Heart left ventricle (tissue), 16 donors: ENCODE results near the gene PIP5K1B. TPM values are rescaled to one million over a fixed set of nuclear protein-coding genes. Genes with fewer than 3 reads are reported as not detected.

Experiments
- ATAC-seq, 4 donors: fragments of 200-7000 bp; cut with Tn5 transposase; one replicate each; pipeline ENCODE4 v1.9.1; 2020 to 2022; ENCODE audit warnings: moderate library complexity in 4 of 4, mild to moderate bottlenecking in 3 of 4, moderate number of reproducible peaks in 1 of 4
- DNase-seq, 5 donors: peaks; one replicate each; pipeline ENCODE4 v3.0.0-alpha.2; 2020
- H3K27ac ChIP-seq, 12 donors: fragments of 200-600 bp; sonication (generic) in 4 of 12; one replicate each; pipeline versions ENCODE4 v1.5.0 to v1.8.0; 2016 to 2022; ENCODE audit warnings: mild to moderate bottlenecking in 2 of 12
- H3K27me3 ChIP-seq, 9 donors: fragments of 200-600 bp; sonication (generic) in 2 of 9; one replicate each; pipeline versions ENCODE4 v1.5.1 to v1.8.0; 2016 to 2022; ENCODE audit warnings: mild to moderate bottlenecking in 3 of 9
- H3K36me3 ChIP-seq, 9 donors: fragments of 200-600 bp; sonication (generic) in 2 of 9; one replicate each; pipeline versions ENCODE4 v1.5.0 to v1.8.0; 2018 to 2022; ENCODE audit warnings: mild to moderate bottlenecking in 2 of 9
- H3K4me1 ChIP-seq, 12 donors: fragments of 200-600 bp; sonication (generic) in 4 of 12; one replicate each; pipeline versions ENCODE4 v1.5.0 to v1.8.0; 2016 to 2022; ENCODE audit warnings: mild to moderate bottlenecking in 3 of 12
- H3K4me3 ChIP-seq, 12 donors: fragments of 200-600 bp; sonication (generic) in 4 of 12; one replicate each; pipeline versions ENCODE4 v1.5.0 to v1.8.0; 2017 to 2022; ENCODE audit warnings: mild to moderate bottlenecking in 9 of 12, moderate library complexity in 4 of 12
- H3K9me3 ChIP-seq, 12 donors: fragments of 200-600 bp; sonication (generic) in 4 of 12; one replicate each; pipeline versions ENCODE4 v1.5.0 to v1.8.0; 2016 to 2022; ENCODE audit warnings: mild to moderate bottlenecking in 1 of 12
- CTCF ChIP-seq, 12 donors: fragments of 200-600 bp; sonication (generic) in 4 of 12; IDR thresholded peaks; one replicate each; pipeline versions ENCODE4 v1.5.0 to v1.8.0; 2018 to 2022; ENCODE audit warnings: antibody characterized with exemption in 12 of 12, mild to moderate bottlenecking in 5 of 12
- POLR2A ChIP-seq, 2 donors: fragments of 450-650 bp; IDR thresholded peaks; one replicate each; pipeline ENCODE4 v1.6.1; 2017; ENCODE audit warnings: antibody characterized with exemption in 2 of 2, mild to moderate bottlenecking in 2 of 2, moderate library complexity in 2 of 2
- WGBS, 4 donors: extraction: QIAGEN DNeasy Blood & Tissue Kit in 2 of 4; methylation state at CpG; one replicate each; pipeline versions ENCODE4 v1.1.5 to v1.1.7; 2013 to 2018; 5-methylcytosine and 5-hydroxymethylcytosine counted together
- intact Hi-C, 10 donors: fragments of 100-400 bp; cut with DNase I; formaldehyde crosslinking; loops; one replicate each; pipeline versions ENCODE4 v1.11.1 to v1.14.2; 2022
- polyA plus RNA-seq, 2 donors: library from polyadenylated mRNA; stranded (reverse); fragments of 200-250 nt; gene quantifications; one replicate each; pipeline ENCODE4 v1.2.3, GENCODE V29; 2013
- total RNA-seq, 9 donors: library from RNA; depleted of rRNA in 2 of 9; stranded (reverse); fragments of >200 nt in 2 of 9; fragmentation: NEBNext Ultra II Directional in 3 of 9; extraction: Animal tissue kit (Norgen Biotek cat#: 25700) in 3 of 9; gene quantifications; one replicate each; pipeline versions ENCODE4 v1.1.0 to v1.2.4, GENCODE V29; 2016 to 2023
- donor health status: ischemic (EF 13 %, LVEDD 7.1; RV severe dilation, severe dysfunction).
- donor health status: healthy with polysubstance abuse.
- donor health status: DM: no; HTN: yes; CAD: no.
- donor health status: DM: no; HTN: no; CAD: no.
- donor health status: ischemic (EF 25% LVEDD 6.9; RV normal size, moderate dysfunction).
- donor health status: ischemic (EF 25% LVEDD 5.7; RV mildly dilated, moderate dysfunction).
- donor health status: healthy.
- donor health status: DM: yes; HTN: yes; CAD: no.
- donor health status: ischemic (EF 35%, LVEDD 5.7; RV mildly dilated, moderate dysfunction).
- donor health status: nonischemic (EF 11% LVEDD 7.7; RV severe dilation, severe dysfunction).
- donor health status: DM: yes; HTN: yes; CAD: no.
- donor health status: PGD.
- donor health status: ischemic (EF 29% LVEDD 5.4; RV normal size, mild dysfunction).
- donor health status: nonischemic (EF 23%, LVEDD 6.1; RV moderate dilation, normal function).

Gene PIP5K1B
- total and polyA plus RNA-seq, 11 donors: 8.6 to 68.0 (median 47.5) TPM

- no peak for DNase-seq
- peak in 3 of 4 donors; percentile 41 to 48 (median 43) for ATAC-seq
- intact Hi-C loops: loop anchor here in 2 of 10 donors (5.0 to 10.0 kb wide), 2 partner anchors 42 to 75 kb away; partner anchors contain the start of gene PIP5K1B (in 1 of the 2)
- Histone ChIP-seq H3K4me3 (no peak overlapping the region), H3K4me1 (peaks cover 0 to 31% (median 10%) of the 10 kb centered on the region in 12 donors), H3K27me3 (no peaks in the 10 kb centered on the region), H3K27ac (peak overlapping the region in 6 of 12 donors; percentile 2 to 55 (median 19)), H3K9me3 (no peaks in the 10 kb centered on the region), H3K36me3 (no peaks in the 10 kb centered on the region)
- TF ChIP-seq POLR2A (IDR thresholded peaks at IDR 0.05): no peak
- TF ChIP-seq CTCF (IDR thresholded peaks at IDR 0.05): no peak
- WGBS, 4 donors: 49 to 65% (median 56%) methylated on average over 3 of the region's 3 CpGs
These were observed 44.6 kb downstream of the PIP5K1B start for GRCh38 chr9:68749579-68750159.

- no peak for TF ChIP-seq POLR2A (IDR thresholded peaks at IDR 0.05)
- no peak for TF ChIP-seq CTCF (IDR thresholded peaks at IDR 0.05)
- no peaks in the 10 kb centered on the region for H3K27me3 ChIP-seq
- DNase-seq (no peak), ATAC-seq (no peak)
- 33 to 47% (median 43%) methylated on average over 6 of the region's 6 CpGs for WGBS, 4 donors
- intact Hi-C loops: no loop called here
- peak overlapping the region in 5 of 12 donors; percentile 2 to 55 (median 20) for H3K27ac ChIP-seq
- peaks cover 0 to 27% (median 8%) of the 10 kb centered on the region in 12 donors for H3K4me1 ChIP-seq
- H3K4me3 ChIP-seq: no peak overlapping the region
- no peaks in the 10 kb centered on the region for H3K36me3 ChIP-seq
- no peaks in the 10 kb centered on the region for H3K9me3 ChIP-seq
These were observed 45.2 kb downstream of the PIP5K1B start for GRCh38 chr9:68750255-68750654.

GRCh38 chr9:68750786-68751185, 45.7 kb downstream of the PIP5K1B start:
- 49 to 67% (median 61%) methylated on average over 4 of the region's 4 CpGs for WGBS, 4 donors

GRCh38 chr9:68751556-68751955, 46.5 kb downstream of the PIP5K1B start:
- H3K27me3 ChIP-seq: no peaks in the 10 kb centered on the region
- TF ChIP-seq POLR2A (IDR thresholded peaks at IDR 0.05) (no peak), CTCF (IDR thresholded peaks at IDR 0.05) (no peak)
- peaks cover 0 to 33% (median 7%) of the 10 kb centered on the region in 12 donors for H3K4me1 ChIP-seq
- intact Hi-C loops: no loop called here
- DNase-seq (no peak), ATAC-seq (no peak)
- no peak overlapping the region for H3K4me3 ChIP-seq
- H3K27ac ChIP-seq: no peak overlapping the region
- no peaks in the 10 kb centered on the region for H3K9me3 ChIP-seq
- H3K36me3 ChIP-seq: no peaks in the 10 kb centered on the region

More at GRCh38 chr9:68750786-68751185, 45.7 kb downstream of the PIP5K1B start:
- H3K9me3 ChIP-seq: no peaks in the 10 kb centered on the region
- peak overlapping the region in 1 of 12 donors; percentile 55 for H3K27ac ChIP-seq
- H3K4me1 ChIP-seq: peaks cover 0 to 29% (median 6%) of the 10 kb centered on the region in 12 donors
- no peak overlapping the region for H3K4me3 ChIP-seq
- no peaks in the 10 kb centered on the region for H3K27me3 ChIP-seq
- TF ChIP-seq POLR2A (IDR thresholded peaks at IDR 0.05) (no peak), CTCF (IDR thresholded peaks at IDR 0.05) (no peak)
- H3K36me3 ChIP-seq: no peaks in the 10 kb centered on the region
- DNase-seq (no peak), ATAC-seq (no peak)
- intact Hi-C loops: no loop called here
